ENCODE measurements around the gene FGGY. TPM values are rescaled to one million over a fixed set of nuclear protein-coding genes. Genes with fewer than 3 reads are reported as not detected.

The FGGY gene
- total RNA-seq, 1 donor from 2014 or later, result 9.0 TPM

DNA sequence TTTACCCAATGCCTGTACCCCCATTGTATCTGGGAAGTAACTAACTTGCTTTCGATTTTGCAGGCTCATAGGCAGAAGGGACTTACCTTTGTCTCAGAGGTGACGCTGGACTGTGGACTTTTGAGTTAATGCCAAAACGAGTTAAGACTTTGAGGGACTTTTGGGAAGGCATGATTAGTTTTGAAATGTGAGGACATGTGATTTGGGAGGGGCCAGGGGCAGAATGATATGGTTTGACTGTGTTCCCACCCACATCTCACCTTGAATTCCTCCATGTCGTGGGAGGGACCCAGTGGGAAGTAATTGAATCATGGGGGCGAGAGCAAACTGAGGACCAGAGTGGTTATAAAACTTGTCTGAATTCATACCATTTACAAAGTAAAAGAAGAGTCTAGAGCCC lies 440.7 kb downstream of the FGGY start:
- Mint-ChIP-seq H3K36me3 (ENCODE audit: low read depth) (peaks cover 6% of the 10 kb centered on the region), H3K4me3 (ENCODE audit: unreplicated experiment) (no peak overlapping the region), H3K4me1 (ENCODE audit: low read depth) (peaks cover 35% of the 10 kb centered on the region), H3K27ac (ENCODE audit: unreplicated experiment) (peak overlapping the region; percentile 1), H3K27me3 (ENCODE audit: low read depth) (no peaks in the 10 kb centered on the region), H3K9me3 (ENCODE audit: low read depth) (peaks cover 7% of the 10 kb centered on the region)
- DNase-seq (ENCODE audit: low spot score), result no peak
- TF ChIP-seq, protein P1, sequence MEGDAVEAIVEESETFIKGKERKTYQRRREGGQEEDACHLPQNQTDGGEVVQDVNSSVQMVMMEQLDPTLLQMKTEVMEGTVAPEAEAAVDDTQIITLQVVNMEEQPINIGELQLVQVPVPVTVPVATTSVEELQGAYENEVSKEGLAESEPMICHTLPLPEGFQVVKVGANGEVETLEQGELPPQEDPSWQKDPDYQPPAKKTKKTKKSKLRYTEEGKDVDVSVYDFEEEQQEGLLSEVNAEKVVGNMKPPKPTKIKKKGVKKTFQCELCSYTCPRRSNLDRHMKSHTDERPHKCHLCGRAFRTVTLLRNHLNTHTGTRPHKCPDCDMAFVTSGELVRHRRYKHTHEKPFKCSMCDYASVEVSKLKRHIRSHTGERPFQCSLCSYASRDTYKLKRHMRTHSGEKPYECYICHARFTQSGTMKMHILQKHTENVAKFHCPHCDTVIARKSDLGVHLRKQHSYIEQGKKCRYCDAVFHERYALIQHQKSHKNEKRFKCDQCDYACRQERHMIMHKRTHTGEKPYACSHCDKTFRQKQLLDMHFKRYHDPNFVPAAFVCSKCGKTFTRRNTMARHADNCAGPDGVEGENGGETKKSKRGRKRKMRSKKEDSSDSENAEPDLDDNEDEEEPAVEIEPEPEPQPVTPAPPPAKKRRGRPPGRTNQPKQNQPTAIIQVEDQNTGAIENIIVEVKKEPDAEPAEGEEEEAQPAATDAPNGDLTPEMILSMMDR (IDR thresholded peaks at IDR 0.05), result no peak

DNA sequence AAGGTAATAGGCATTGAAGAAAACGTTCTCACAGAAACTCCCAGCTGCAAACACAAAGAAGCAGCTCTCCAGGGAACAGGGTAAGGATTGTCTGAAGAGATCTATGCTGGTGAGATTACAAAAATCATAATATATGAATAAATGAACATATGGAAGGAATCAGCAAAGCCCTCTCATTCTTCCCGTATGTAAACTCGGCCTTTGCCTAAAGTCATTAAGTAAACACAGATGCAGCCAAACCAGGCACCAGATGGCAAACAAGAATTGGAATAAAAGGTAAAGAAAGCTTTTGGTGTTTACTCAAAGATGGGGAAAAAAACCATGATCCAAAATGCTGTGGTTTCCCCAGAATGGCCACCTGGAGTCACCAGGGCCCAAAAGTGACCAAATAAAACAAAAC lies 441.3 kb downstream of the FGGY start:
- TF ChIP-seq, protein P1 (IDR thresholded peaks at IDR 0.05), result peak; percentile 23
- H3K27ac Mint-ChIP-seq (ENCODE audit: unreplicated experiment), result no peak overlapping the region
- no peak for DNase-seq (ENCODE audit: low spot score)
- peaks cover 30% of the 10 kb centered on the region for H3K4me1 Mint-ChIP-seq (ENCODE audit: low read depth)
- peaks cover 6% of the 10 kb centered on the region for H3K36me3 Mint-ChIP-seq (ENCODE audit: low read depth)
- H3K4me3 Mint-ChIP-seq (ENCODE audit: unreplicated experiment), result no peak overlapping the region
- no peaks in the 10 kb centered on the region for H3K27me3 Mint-ChIP-seq (ENCODE audit: low read depth)
- peaks cover 7% of the 10 kb centered on the region for H3K9me3 Mint-ChIP-seq (ENCODE audit: low read depth)

DNA sequence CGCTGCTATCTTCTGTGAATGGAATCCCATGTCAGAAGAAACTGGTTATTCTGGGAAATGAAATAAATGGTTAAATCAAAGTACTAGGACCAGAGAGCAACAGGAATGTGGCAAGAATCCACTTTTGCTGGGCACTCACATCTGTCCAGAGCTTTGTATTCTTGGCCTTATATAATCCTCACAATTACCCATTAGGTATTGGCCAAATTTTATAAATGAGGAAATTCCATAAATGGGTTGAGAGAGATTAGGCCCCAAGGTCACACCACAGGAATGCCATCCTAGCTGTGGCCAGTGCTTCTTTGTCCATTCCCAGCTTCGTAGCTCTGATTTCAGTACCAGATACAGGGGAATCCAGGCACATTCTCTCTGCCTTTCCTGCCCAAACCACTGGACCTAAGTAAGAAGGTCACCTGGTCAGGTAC lies 441.7 kb downstream of the FGGY start:
- DNase-seq (ENCODE audit: low spot score), result no peak
- H3K4me1 Mint-ChIP-seq (ENCODE audit: low read depth), result peaks cover 28% of the 10 kb centered on the region
- no peaks in the 10 kb centered on the region for H3K27me3 Mint-ChIP-seq (ENCODE audit: low read depth)
- TF ChIP-seq, protein P1 (IDR thresholded peaks at IDR 0.05), result no peak
- peaks cover 6% of the 10 kb centered on the region for H3K36me3 Mint-ChIP-seq (ENCODE audit: low read depth)
- peaks cover 7% of the 10 kb centered on the region for H3K9me3 Mint-ChIP-seq (ENCODE audit: low read depth)
- H3K27ac Mint-ChIP-seq (ENCODE audit: unreplicated experiment), result peak overlapping the region; percentile 65
- H3K4me3 Mint-ChIP-seq (ENCODE audit: unreplicated experiment), result no peak overlapping the region

DNA sequence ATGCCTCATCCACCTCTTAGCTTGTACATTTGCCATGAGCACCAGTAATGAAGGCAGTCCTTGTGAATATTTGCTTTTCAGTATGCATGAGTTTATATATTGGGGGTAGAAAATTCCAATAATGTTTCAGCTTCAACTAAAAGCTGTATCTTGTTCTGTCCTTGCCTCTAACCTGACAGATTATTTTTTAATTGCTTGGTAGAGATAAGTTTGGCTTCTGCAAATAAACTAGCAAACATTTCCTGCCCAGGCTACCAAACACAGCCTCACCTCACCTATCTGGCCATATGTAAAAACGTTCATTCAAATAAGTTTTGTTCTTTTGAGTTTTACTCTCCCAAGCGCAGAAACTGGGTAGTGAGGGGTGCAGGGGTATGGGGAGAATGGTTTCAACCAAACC lies 442.2 kb downstream of the FGGY start:
- Mint-ChIP-seq H3K36me3 (ENCODE audit: low read depth) (peaks cover 6% of the 10 kb centered on the region), H3K27ac (ENCODE audit: unreplicated experiment) (peak overlapping the region; percentile 65), H3K9me3 (ENCODE audit: low read depth) (peaks cover 7% of the 10 kb centered on the region), H3K4me1 (ENCODE audit: low read depth) (peaks cover 25% of the 10 kb centered on the region), H3K4me3 (ENCODE audit: unreplicated experiment) (no peak overlapping the region), H3K27me3 (ENCODE audit: low read depth) (no peaks in the 10 kb centered on the region)
- DNase-seq (ENCODE audit: low spot score), result no peak
- TF ChIP-seq, protein P1 (IDR thresholded peaks at IDR 0.05), result no peak

DNA sequence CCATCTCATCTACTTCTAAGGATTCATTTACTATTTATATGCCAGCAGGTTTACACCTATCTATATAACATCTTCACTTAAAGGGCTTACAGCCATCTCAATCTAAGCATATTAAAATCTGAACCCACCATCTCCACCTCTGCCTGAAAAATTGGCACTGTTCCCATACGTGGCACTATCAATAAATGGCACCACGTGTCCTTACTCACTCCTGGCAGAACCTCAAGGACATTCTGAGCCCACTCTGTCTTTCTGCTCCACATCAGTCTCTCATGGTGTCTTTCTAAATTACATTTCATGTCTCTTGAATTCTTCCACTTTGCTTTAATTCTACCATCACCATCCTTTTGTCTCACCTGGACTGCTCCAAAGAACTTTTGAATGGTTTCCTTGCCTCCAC lies 445.6 kb downstream of the FGGY start:
- Mint-ChIP-seq H3K27ac (ENCODE audit: unreplicated experiment) (no peak overlapping the region), H3K9me3 (ENCODE audit: low read depth) (no peaks in the 10 kb centered on the region), H3K4me1 (ENCODE audit: low read depth) (peaks cover 25% of the 10 kb centered on the region), H3K36me3 (ENCODE audit: low read depth) (no peaks in the 10 kb centered on the region), H3K4me3 (ENCODE audit: unreplicated experiment) (no peak overlapping the region), H3K27me3 (ENCODE audit: low read depth) (no peaks in the 10 kb centered on the region)
- DNase-seq (ENCODE audit: low spot score), result no peak
- TF ChIP-seq, protein P1 (IDR thresholded peaks at IDR 0.05), result no peak

Data from chondrocyte (in vitro differentiated cells).